CD4-positive, alpha-beta memory T cell (primary cell): ENCODE results near the gene RHO. TPM values are rescaled to one million over a fixed set of nuclear protein-coding genes. Genes with fewer than 3 reads are reported as not detected.
A peak's percentile ranks its signal among the peaks of the same experiment; 100 is the strongest.

Experiments
- CTCF ChIA-PET: fragments of 350-600 bp; sonication (Branson Sonifier 250); formaldehyde crosslinking; loops from one replicate; lab custom pipeline; 2021; ENCODE audit warnings: inconsistent platforms; ENCODE audit not compliant: partially characterized antibody; lab: Charles Lee
- POLR2A ChIA-PET: fragments of 350-600 bp; sonication (Branson Sonifier 250); formaldehyde crosslinking; loops from one replicate; lab custom pipeline; 2021; ENCODE audit not compliant: partially characterized antibody; lab: Charles Lee
- DNase-seq, 5 donors: peaks; one replicate each; pipeline versions ENCODE4 v3.0.0 to v3.0.0-alpha.2; 2020 to 2022; ENCODE audit warnings: mixed read lengths in 1 of 5
- H3K27ac ChIP-seq: one replicate; pipeline ENCODE4 v1.7.0; 2013; ENCODE audit warnings: low read depth, low read length
- H3K27me3 ChIP-seq: 2 replicates; pipeline ENCODE4 v1.7.0; 2013; ENCODE audit warnings: mild to moderate bottlenecking, low read length, moderate library complexity; ENCODE audit not compliant: insufficient read depth
- H3K36me3 ChIP-seq: 2 replicates; pipeline ENCODE4 v1.7.0; 2013; ENCODE audit warnings: mild to moderate bottlenecking, low read length, moderate library complexity; ENCODE audit not compliant: insufficient read depth
- H3K4me1 ChIP-seq: 2 replicates; pipeline ENCODE4 v1.7.0; 2013; ENCODE audit warnings: mild to moderate bottlenecking, low read length, moderate library complexity; ENCODE audit not compliant: insufficient read depth
- H3K4me3 ChIP-seq, 2 donors: one replicate each; pipeline ENCODE4 v1.7.0; 2013; ENCODE audit warnings: low read length in 2 of 2, mild to moderate bottlenecking in 1 of 2
- H3K9me3 ChIP-seq, 2 donors: one replicate each; pipeline ENCODE4 v1.7.0; 2013; ENCODE audit warnings: low read length in 2 of 2, control low read depth in 1 of 2; ENCODE audit not compliant: control insufficient read depth in 1 of 2
- H3K27ac Mint-ChIP-seq, 7 donors: one replicate each; pipeline ENCODE4 v1.8.0; 2020 to 2021; ENCODE audit warnings: mixed read lengths in 7 of 7, mild to moderate bottlenecking in 6 of 7, inconsistent platforms in 3 of 7, moderate library complexity in 3 of 7
- H3K27me3 Mint-ChIP-seq, 2 donors: one replicate each; pipeline ENCODE4 v1.8.0; 2020 to 2021; ENCODE audit warnings: mixed read lengths in 2 of 2
- H3K36me3 Mint-ChIP-seq, 2 donors: one replicate each; pipeline ENCODE4 v1.8.0; 2020 to 2021; ENCODE audit warnings: mixed read lengths in 2 of 2, inconsistent platforms in 1 of 2, mild to moderate bottlenecking in 1 of 2
- H3K4me1 Mint-ChIP-seq, 4 donors: one replicate each; pipeline ENCODE4 v1.8.0; 2020 to 2021; ENCODE audit warnings: mixed read lengths in 4 of 4, mild to moderate bottlenecking in 1 of 4
- H3K4me3 Mint-ChIP-seq, 8 donors: one replicate each; pipeline ENCODE4 v1.8.0; 2020 to 2021; ENCODE audit warnings: mixed read lengths in 8 of 8, mild to moderate bottlenecking in 7 of 8, moderate library complexity in 6 of 8, inconsistent platforms in 3 of 8
- H3K9me3 Mint-ChIP-seq, 8 donors: one replicate each; pipeline ENCODE4 v1.8.0; 2020 to 2021; ENCODE audit warnings: mixed read lengths in 8 of 8, mild to moderate bottlenecking in 5 of 8, inconsistent platforms in 3 of 8, moderate library complexity in 1 of 8
- intact Hi-C: fragments of 100-400 bp; cut with micrococcal nuclease; formaldehyde crosslinking; loops from one replicate; pipeline ENCODE4 v1.15.1; 2023
- polyA plus RNA-seq, 2 donors: library from polyadenylated mRNA; unstranded; fragments of 300-500 nt; fragmentation: Illumina TruSeq; gene quantifications; one replicate each; pipeline ENCODE4 v1.2.3, GENCODE V29; 2021
- total RNA-seq, 2 experiments: library from RNA; stranded (reverse); gene quantifications; one replicate each; pipeline ENCODE4 v1.2.3, GENCODE V29; 2021

RHO gene
- total and polyA plus RNA-seq, 4 experiments from 2014 or later: not detected

GRCh38 chr3:129504471-129505100 is 23.9 kb upstream of the RHO start:
- CTCF ChIA-PET: interaction anchor here (1.7 kb wide), 1 partner anchor 14 kb away, joined by 6 read pairs; no protein-coding TSS in a partner anchor
- H3K27me3 Mint-ChIP-seq: no peaks in the 10 kb centered on the region
- H3K36me3 Mint-ChIP-seq: peaks cover 2 to 41% of the 10 kb centered on the region in 2 donors
- Histone ChIP-seq H3K4me1 (no peaks in the 10 kb centered on the region), H3K36me3 (no peaks in the 10 kb centered on the region), H3K4me3 (no peak overlapping the region), H3K27ac (no peak overlapping the region), H3K27me3 (no peaks in the 10 kb centered on the region), H3K9me3 (no peaks in the 10 kb centered on the region)
- peak overlapping the region in 3 of 7 donors; percentile 6 to 54 (median 8) for H3K27ac Mint-ChIP-seq
- intact Hi-C loops: no loop called here
- no peak overlapping the region for H3K4me3 Mint-ChIP-seq
- H3K9me3 Mint-ChIP-seq: no peaks in the 10 kb centered on the region
- no peak for DNase-seq
- POLR2A ChIA-PET: no interaction called here
- H3K4me1 Mint-ChIP-seq: no peaks in the 10 kb centered on the region

GRCh38 chr3:129505341-129505740 is 23.1 kb upstream of the RHO start:
- CTCF ChIA-PET: no interaction called here
- no peak for DNase-seq
- no peaks in the 10 kb centered on the region for H3K9me3 ChIP-seq
- H3K27me3 ChIP-seq: no peaks in the 10 kb centered on the region
- intact Hi-C loops: no loop called here
- H3K4me3 ChIP-seq: no peak overlapping the region
- POLR2A ChIA-PET: no interaction called here
- peaks cover 2 to 41% of the 10 kb centered on the region in 2 donors for H3K36me3 Mint-ChIP-seq
- H3K4me3 Mint-ChIP-seq: no peak overlapping the region
- H3K4me1 Mint-ChIP-seq: no peaks in the 10 kb centered on the region
- H3K9me3 Mint-ChIP-seq: no peaks in the 10 kb centered on the region
- no peaks in the 10 kb centered on the region for H3K36me3 ChIP-seq
- H3K27me3 Mint-ChIP-seq: no peaks in the 10 kb centered on the region
- H3K27ac Mint-ChIP-seq: peak overlapping the region in 1 of 7 donors; percentile 4
- no peak overlapping the region for H3K27ac ChIP-seq
- H3K4me1 ChIP-seq: no peaks in the 10 kb centered on the region

GRCh38 chr3:129506231-129506742 is 22.2 kb upstream of the RHO start:
- no peaks in the 10 kb centered on the region for H3K9me3 Mint-ChIP-seq
- CTCF ChIA-PET: no interaction called here
- no peaks in the 10 kb centered on the region for H3K27me3 Mint-ChIP-seq
- intact Hi-C loops: no loop called here
- Histone ChIP-seq H3K4me1 (no peaks in the 10 kb centered on the region), H3K27ac (no peak overlapping the region), H3K27me3 (no peaks in the 10 kb centered on the region), H3K9me3 (no peaks in the 10 kb centered on the region), H3K4me3 (no peak overlapping the region), H3K36me3 (no peaks in the 10 kb centered on the region)
- no peak for DNase-seq
- H3K4me3 Mint-ChIP-seq: no peak overlapping the region
- POLR2A ChIA-PET: no interaction called here
- peaks cover 0 to 9% (median 5%) of the 10 kb centered on the region in 4 donors for H3K4me1 Mint-ChIP-seq
- H3K36me3 Mint-ChIP-seq: peaks cover 2 to 33% of the 10 kb centered on the region in 2 donors
- no peak overlapping the region for H3K27ac Mint-ChIP-seq

- H3K9me3 Mint-ChIP-seq: no peaks in the 10 kb centered on the region
- H3K27me3 Mint-ChIP-seq: no peaks in the 10 kb centered on the region
- Histone ChIP-seq H3K27me3 (no peaks in the 10 kb centered on the region), H3K9me3 (no peaks in the 10 kb centered on the region), H3K27ac (no peak overlapping the region), H3K36me3 (peaks cover 1% of the 10 kb centered on the region), H3K4me3 (no peak overlapping the region), H3K4me1 (no peaks in the 10 kb centered on the region)
- H3K36me3 Mint-ChIP-seq: peaks cover 2 to 32% of the 10 kb centered on the region in 2 donors
- H3K4me1 Mint-ChIP-seq: peaks cover 0 to 9% (median 5%) of the 10 kb centered on the region in 4 donors
- no peak for DNase-seq
- H3K4me3 Mint-ChIP-seq: no peak overlapping the region
- ChIA-PET POLR2A (no interaction called here), CTCF (no interaction called here)
- H3K27ac Mint-ChIP-seq: peak overlapping the region in 1 of 7 donors; percentile 18
- intact Hi-C loops: no loop called here
These were observed 21.1 kb upstream of the RHO start for GRCh38 chr3:129507181-129507831.

GRCh38 chr3:129512595-129512994 is 15.8 kb upstream of the RHO start:
- Mint-ChIP-seq H3K27me3 (no peaks in the 10 kb centered on the region), H3K4me3 (no peak overlapping the region), H3K36me3 (peaks cover 9 to 27% of the 10 kb centered on the region in 2 donors), H3K4me1 (peaks cover 0 to 9% (median 6%) of the 10 kb centered on the region in 4 donors), H3K27ac (peak overlapping the region in 3 of 7 donors; percentile 12 to 79 (median 49)), H3K9me3 (no peaks in the 10 kb centered on the region)
- Histone ChIP-seq H3K27ac (no peak overlapping the region), H3K4me1 (no peaks in the 10 kb centered on the region), H3K27me3 (no peaks in the 10 kb centered on the region), H3K9me3 (no peaks in the 10 kb centered on the region), H3K4me3 (no peak overlapping the region), H3K36me3 (peaks cover 4% of the 10 kb centered on the region)
- no peak for DNase-seq
- intact Hi-C loops: no loop called here
- CTCF ChIA-PET: interaction anchor here (0.7 to 2.5 kb wide), 2 partner anchors 22 kb away, joined by 5 to 7 read pairs; no protein-coding TSS in a partner anchor
- POLR2A ChIA-PET: interaction anchor here (1.2 to 1.8 kb wide), 2 partner anchors 64 to 93 kb away, joined by 3 to 6 read pairs; no protein-coding TSS in a partner anchor

- Histone ChIP-seq H3K27me3 (no peaks in the 10 kb centered on the region), H3K36me3 (peaks cover 4% of the 10 kb centered on the region), H3K9me3 (no peaks in the 10 kb centered on the region), H3K4me1 (no peaks in the 10 kb centered on the region), H3K4me3 (no peak overlapping the region), H3K27ac (no peak overlapping the region)
- Mint-ChIP-seq H3K36me3 (peaks cover 9 to 19% of the 10 kb centered on the region in 2 donors), H3K27ac (peak overlapping the region in 1 of 7 donors; percentile 30), H3K4me3 (no peak overlapping the region), H3K27me3 (no peaks in the 10 kb centered on the region), H3K4me1 (peaks cover 0 to 9% (median 6%) of the 10 kb centered on the region in 4 donors), H3K9me3 (no peaks in the 10 kb centered on the region)
- intact Hi-C loops: no loop called here
- ChIA-PET POLR2A (no interaction called here), CTCF (no interaction called here)
- no peak for DNase-seq
These were observed 14.7 kb upstream of the RHO start for GRCh38 chr3:129513705-129514104.

- peak overlapping the region in 1 of 8 donors; percentile 27 for H3K4me3 Mint-ChIP-seq
- intact Hi-C loops: no loop called here
- Histone ChIP-seq H3K36me3 (peaks cover 4% of the 10 kb centered on the region), H3K4me3 (no peak overlapping the region), H3K4me1 (no peaks in the 10 kb centered on the region), H3K9me3 (no peaks in the 10 kb centered on the region), H3K27me3 (no peaks in the 10 kb centered on the region), H3K27ac (no peak overlapping the region)
- no peaks in the 10 kb centered on the region for H3K27me3 Mint-ChIP-seq
- ChIA-PET POLR2A (no interaction called here), CTCF (no interaction called here)
- H3K9me3 Mint-ChIP-seq: no peaks in the 10 kb centered on the region
- no peak for DNase-seq
- peaks cover 9 to 19% of the 10 kb centered on the region in 2 donors for H3K36me3 Mint-ChIP-seq
- H3K27ac Mint-ChIP-seq: peak overlapping the region in 1 of 7 donors; percentile 39
- peaks cover 0 to 9% (median 6%) of the 10 kb centered on the region in 4 donors for H3K4me1 Mint-ChIP-seq
These were observed 14.3 kb upstream of the RHO start for GRCh38 chr3:129514110-129514509.
